ENCODE results near the gene CHST8. TPM values are rescaled to one million over a fixed set of nuclear protein-coding genes. Genes with fewer than 3 reads are reported as not detected.

CHST8 gene
- total and polyA plus RNA-seq, 4 donors = 0.05 to 0.07 TPM; not detected in 2

DNA sequence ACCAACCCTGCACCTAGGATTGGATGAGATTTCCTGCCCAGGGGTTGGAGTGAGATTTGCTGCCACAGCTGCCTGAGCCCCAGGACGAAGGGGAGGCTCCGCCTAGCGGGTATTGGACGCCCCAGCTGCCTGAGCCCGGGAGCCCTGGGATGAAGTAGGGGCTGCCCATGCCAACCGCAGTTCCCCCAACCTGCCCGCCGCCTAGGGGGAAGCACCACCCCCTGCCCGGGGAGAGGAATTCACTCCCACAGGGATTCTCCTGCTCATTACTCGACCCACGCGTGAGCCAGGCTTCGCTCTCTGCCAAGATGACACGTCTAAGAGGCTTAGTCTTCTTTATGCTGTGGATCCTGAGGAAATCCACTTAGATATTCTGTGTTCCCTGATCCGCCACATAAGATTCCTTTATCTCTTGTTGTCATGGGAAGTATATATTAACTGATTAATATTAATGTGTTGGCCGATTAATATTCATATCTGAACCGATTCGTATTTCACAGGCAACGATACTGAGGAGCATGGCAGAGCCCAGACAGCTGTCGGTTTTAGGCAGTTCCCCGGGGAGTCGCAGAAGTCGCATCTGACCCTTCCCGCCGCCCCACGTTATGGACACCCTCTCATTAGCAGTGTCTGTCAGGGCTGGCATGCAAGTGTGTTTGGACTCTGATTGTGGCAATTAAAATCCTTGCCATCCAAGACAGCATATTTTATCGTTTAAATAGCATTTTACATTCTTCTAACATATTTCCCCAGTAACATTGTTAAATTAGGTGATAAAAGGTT lies 130.5 kb downstream of the CHST8 start:
- 69% methylated on average over 27 of the region's 27 CpGs for WGBS

DNA sequence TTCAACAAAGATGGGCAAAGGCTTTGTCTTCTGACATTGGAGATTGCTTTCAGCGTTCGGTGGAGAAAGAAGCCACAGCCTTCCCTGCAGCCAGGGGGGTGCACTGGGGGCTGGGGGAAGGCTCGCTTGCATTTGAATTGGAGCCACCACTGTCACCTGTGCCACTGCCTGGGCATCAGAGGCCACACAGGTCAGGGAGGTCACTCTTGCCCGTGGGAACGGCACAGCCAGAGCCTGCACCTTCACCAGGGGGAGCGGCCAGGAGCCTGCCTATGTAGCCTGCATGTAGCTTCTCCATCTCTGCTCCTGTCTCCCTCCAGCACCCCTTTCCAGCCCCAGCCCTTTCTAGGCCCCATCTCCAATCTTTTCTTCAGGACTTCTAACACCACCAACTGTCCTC lies 131.2 kb downstream of the CHST8 start:
- Histone ChIP-seq H3K27me3 (ENCODE audit: control insufficient read depth in 4 of 4, insufficient read depth in 4 of 4, low read length in 3 of 4) (peaks cover 0 to 5% (median 0%) of the 10 kb centered on the region in 4 donors), H3K4me1 (ENCODE audit: control insufficient read depth in 4 of 4, insufficient read depth in 4 of 4, low read length in 3 of 4) (no peaks in the 10 kb centered on the region), H3K36me3 (ENCODE audit: control insufficient read depth in 4 of 4, insufficient read depth in 3 of 4, low read depth in 1 of 4, low read length in 3 of 4) (no peaks in the 10 kb centered on the region), H3K4me3 (ENCODE audit: low read depth in 1 of 3, low read length in 3 of 3) (no peak overlapping the region), H3K27ac (ENCODE audit: low read depth in 1 of 2, low read length in 2 of 2) (no peak overlapping the region), H3K9me3 (ENCODE audit: control insufficient read depth in 4 of 4, low read length in 3 of 4) (no peaks in the 10 kb centered on the region), H3K9ac (ENCODE audit: low read depth in 1 of 2, low read length in 2 of 2) (no peak overlapping the region)
- TF ChIP-seq YY1 (IDR thresholded peaks at IDR 0.05) (no peak), NR2F2 (IDR thresholded peaks at IDR 0.05) (no peak), FOXA1 (IDR thresholded peaks at IDR 0.05) (no peak), EGR1 (IDR thresholded peaks at IDR 0.05; ENCODE audit: low read depth in 2 of 2) (no peak), RXRA (IDR thresholded peaks at IDR 0.05) (no peak), FOXA2 (IDR thresholded peaks at IDR 0.05) (no peak), GABPA (IDR thresholded peaks at IDR 0.05 in 1 of 2, conservative IDR thresholded peaks at IDR 0.05 in 1 of 2) (no peak), TAF1 (conservative IDR thresholded peaks at IDR 0.05) (no peak), HNF4A (conservative IDR thresholded peaks at IDR 0.05) (no peak), JUND (IDR thresholded peaks at IDR 0.05) (no peak), HNF4G (IDR thresholded peaks at IDR 0.05) (no peak)
- TF ChIP-seq, protein P1, sequence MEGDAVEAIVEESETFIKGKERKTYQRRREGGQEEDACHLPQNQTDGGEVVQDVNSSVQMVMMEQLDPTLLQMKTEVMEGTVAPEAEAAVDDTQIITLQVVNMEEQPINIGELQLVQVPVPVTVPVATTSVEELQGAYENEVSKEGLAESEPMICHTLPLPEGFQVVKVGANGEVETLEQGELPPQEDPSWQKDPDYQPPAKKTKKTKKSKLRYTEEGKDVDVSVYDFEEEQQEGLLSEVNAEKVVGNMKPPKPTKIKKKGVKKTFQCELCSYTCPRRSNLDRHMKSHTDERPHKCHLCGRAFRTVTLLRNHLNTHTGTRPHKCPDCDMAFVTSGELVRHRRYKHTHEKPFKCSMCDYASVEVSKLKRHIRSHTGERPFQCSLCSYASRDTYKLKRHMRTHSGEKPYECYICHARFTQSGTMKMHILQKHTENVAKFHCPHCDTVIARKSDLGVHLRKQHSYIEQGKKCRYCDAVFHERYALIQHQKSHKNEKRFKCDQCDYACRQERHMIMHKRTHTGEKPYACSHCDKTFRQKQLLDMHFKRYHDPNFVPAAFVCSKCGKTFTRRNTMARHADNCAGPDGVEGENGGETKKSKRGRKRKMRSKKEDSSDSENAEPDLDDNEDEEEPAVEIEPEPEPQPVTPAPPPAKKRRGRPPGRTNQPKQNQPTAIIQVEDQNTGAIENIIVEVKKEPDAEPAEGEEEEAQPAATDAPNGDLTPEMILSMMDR (IDR thresholded peaks at IDR 0.05; ENCODE audit: low read depth, low read length, missing input control) = no peak
- TF ChIP-seq, protein P2, sequence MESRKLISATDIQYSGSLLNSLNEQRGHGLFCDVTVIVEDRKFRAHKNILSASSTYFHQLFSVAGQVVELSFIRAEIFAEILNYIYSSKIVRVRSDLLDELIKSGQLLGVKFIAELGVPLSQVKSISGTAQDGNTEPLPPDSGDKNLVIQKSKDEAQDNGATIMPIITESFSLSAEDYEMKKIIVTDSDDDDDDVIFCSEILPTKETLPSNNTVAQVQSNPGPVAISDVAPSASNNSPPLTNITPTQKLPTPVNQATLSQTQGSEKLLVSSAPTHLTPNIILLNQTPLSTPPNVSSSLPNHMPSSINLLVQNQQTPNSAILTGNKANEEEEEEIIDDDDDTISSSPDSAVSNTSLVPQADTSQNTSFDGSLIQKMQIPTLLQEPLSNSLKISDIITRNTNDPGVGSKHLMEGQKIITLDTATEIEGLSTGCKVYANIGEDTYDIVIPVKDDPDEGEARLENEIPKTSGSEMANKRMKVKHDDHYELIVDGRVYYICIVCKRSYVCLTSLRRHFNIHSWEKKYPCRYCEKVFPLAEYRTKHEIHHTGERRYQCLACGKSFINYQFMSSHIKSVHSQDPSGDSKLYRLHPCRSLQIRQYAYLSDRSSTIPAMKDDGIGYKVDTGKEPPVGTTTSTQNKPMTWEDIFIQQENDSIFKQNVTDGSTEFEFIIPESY (IDR thresholded peaks at IDR 0.05) = no peak
- 77% methylated on average over 6 of the region's 6 CpGs for WGBS
- no peak for DNase-seq (ENCODE audit: low spot score)

More for the DNA sequence above, 130.5 kb downstream of the CHST8 start:
- Histone ChIP-seq H3K9me3 (ENCODE audit: control insufficient read depth in 4 of 4, low read length in 3 of 4) (no peaks in the 10 kb centered on the region), H3K36me3 (ENCODE audit: control insufficient read depth in 4 of 4, insufficient read depth in 3 of 4, low read depth in 1 of 4, low read length in 3 of 4) (no peaks in the 10 kb centered on the region), H3K4me3 (ENCODE audit: low read depth in 1 of 3, low read length in 3 of 3) (no peak overlapping the region), H3K27ac (ENCODE audit: low read depth in 1 of 2, low read length in 2 of 2) (no peak overlapping the region), H3K9ac (ENCODE audit: low read depth in 1 of 2, low read length in 2 of 2) (no peak overlapping the region), H3K4me1 (ENCODE audit: control insufficient read depth in 4 of 4, insufficient read depth in 4 of 4, low read length in 3 of 4) (no peaks in the 10 kb centered on the region), H3K27me3 (ENCODE audit: control insufficient read depth in 4 of 4, insufficient read depth in 4 of 4, low read length in 3 of 4) (peaks cover 0 to 5% (median 0%) of the 10 kb centered on the region in 4 donors)
- no peak for DNase-seq (ENCODE audit: low spot score)
- TF ChIP-seq NR2F2 (IDR thresholded peaks at IDR 0.05) = no peak
- TF ChIP-seq HNF4G (IDR thresholded peaks at IDR 0.05) = no peak
- TF ChIP-seq, protein P3, sequence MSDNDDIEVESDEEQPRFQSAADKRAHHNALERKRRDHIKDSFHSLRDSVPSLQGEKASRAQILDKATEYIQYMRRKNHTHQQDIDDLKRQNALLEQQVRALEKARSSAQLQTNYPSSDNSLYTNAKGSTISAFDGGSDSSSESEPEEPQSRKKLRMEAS (IDR thresholded peaks at IDR 0.05) = no peak
- no peak for TF ChIP-seq SP1 (IDR thresholded peaks at IDR 0.05)
- no peak for TF ChIP-seq YY1 (IDR thresholded peaks at IDR 0.05)
- no peak for TF ChIP-seq RXRA (IDR thresholded peaks at IDR 0.05)
- no peak for TF ChIP-seq FOXA2 (IDR thresholded peaks at IDR 0.05)
- no peak for TF ChIP-seq FOXA1 (IDR thresholded peaks at IDR 0.05)
- TF ChIP-seq EGR1 (IDR thresholded peaks at IDR 0.05; ENCODE audit: low read depth in 2 of 2) = no peak
- TF ChIP-seq, protein P4, sequence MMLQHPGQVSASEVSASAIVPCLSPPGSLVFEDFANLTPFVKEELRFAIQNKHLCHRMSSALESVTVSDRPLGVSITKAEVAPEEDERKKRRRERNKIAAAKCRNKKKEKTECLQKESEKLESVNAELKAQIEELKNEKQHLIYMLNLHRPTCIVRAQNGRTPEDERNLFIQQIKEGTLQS (IDR thresholded peaks at IDR 0.05) = no peak
- TF ChIP-seq, protein P5, sequence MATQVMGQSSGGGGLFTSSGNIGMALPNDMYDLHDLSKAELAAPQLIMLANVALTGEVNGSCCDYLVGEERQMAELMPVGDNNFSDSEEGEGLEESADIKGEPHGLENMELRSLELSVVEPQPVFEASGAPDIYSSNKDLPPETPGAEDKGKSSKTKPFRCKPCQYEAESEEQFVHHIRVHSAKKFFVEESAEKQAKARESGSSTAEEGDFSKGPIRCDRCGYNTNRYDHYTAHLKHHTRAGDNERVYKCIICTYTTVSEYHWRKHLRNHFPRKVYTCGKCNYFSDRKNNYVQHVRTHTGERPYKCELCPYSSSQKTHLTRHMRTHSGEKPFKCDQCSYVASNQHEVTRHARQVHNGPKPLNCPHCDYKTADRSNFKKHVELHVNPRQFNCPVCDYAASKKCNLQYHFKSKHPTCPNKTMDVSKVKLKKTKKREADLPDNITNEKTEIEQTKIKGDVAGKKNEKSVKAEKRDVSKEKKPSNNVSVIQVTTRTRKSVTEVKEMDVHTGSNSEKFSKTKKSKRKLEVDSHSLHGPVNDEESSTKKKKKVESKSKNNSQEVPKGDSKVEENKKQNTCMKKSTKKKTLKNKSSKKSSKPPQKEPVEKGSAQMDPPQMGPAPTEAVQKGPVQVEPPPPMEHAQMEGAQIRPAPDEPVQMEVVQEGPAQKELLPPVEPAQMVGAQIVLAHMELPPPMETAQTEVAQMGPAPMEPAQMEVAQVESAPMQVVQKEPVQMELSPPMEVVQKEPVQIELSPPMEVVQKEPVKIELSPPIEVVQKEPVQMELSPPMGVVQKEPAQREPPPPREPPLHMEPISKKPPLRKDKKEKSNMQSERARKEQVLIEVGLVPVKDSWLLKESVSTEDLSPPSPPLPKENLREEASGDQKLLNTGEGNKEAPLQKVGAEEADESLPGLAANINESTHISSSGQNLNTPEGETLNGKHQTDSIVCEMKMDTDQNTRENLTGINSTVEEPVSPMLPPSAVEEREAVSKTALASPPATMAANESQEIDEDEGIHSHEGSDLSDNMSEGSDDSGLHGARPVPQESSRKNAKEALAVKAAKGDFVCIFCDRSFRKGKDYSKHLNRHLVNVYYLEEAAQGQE (IDR thresholded peaks at IDR 0.05) = no peak
- TF ChIP-seq GABPA (IDR thresholded peaks at IDR 0.05 in 1 of 2, conservative IDR thresholded peaks at IDR 0.05 in 1 of 2) = no peak
- no peak for TF ChIP-seq RAD21 (IDR thresholded peaks at IDR 0.05)
- TF ChIP-seq, protein P1 (IDR thresholded peaks at IDR 0.05; ENCODE audit: low read depth, low read length, missing input control) = no peak
- TF ChIP-seq HNF4A (conservative IDR thresholded peaks at IDR 0.05) = no peak
